Neuron (in vitro differentiated cells): ENCODE measurements around the gene GPR176.

ENCODE experiments used
- H2AFZ ChIP-seq: one replicate; pipeline ENCODE4 v1.6.1; 2013; ENCODE audit warnings: low read depth, mild to moderate bottlenecking, inconsistent platforms, low read length, moderate library complexity
- H3K27me3 ChIP-seq: one replicate; pipeline ENCODE4 v1.6.1; 2013; ENCODE audit warnings: low read length; ENCODE audit not compliant: insufficient read depth
- H3K36me3 ChIP-seq: one replicate; pipeline ENCODE4 v1.6.1; 2013; ENCODE audit warnings: low read length; ENCODE audit not compliant: insufficient read depth
- H3K4me1 ChIP-seq: one replicate; pipeline ENCODE4 v1.6.1; 2013; ENCODE audit warnings: low read length; ENCODE audit not compliant: insufficient read depth
- H3K4me3 ChIP-seq: 2 replicates; pipeline ENCODE4 v1.5.1; 2013; ENCODE audit warnings: mild to moderate bottlenecking, low read length, moderate library complexity
- H3K9me3 ChIP-seq: one replicate; pipeline ENCODE4 v1.6.1; 2013; ENCODE audit warnings: low read length

GPR176 gene

DNA sequence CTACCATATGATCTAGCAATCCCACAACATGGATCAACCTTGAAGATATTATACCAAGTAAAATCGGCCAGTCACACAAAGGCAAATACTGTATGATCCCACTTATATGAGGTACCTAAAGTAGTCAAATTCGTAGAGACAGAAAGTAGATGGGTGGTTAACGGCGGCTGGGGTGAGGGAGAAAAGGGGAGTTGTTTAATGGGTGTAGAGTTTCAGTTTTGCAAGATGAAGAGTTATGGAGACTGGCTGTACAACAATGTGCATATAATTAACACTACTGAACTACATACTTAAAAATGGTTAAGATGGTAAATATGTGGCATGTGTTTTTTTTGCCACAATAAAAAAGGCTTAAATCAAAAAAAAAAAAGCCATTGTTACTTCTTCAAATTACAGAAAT lies 60.4 kb downstream of the GPR176 start:
- Histone ChIP-seq H3K27me3 (no peaks in the 10 kb centered on the region), H2AFZ (no peak overlapping the region), H3K36me3 (no peaks in the 10 kb centered on the region)

DNA sequence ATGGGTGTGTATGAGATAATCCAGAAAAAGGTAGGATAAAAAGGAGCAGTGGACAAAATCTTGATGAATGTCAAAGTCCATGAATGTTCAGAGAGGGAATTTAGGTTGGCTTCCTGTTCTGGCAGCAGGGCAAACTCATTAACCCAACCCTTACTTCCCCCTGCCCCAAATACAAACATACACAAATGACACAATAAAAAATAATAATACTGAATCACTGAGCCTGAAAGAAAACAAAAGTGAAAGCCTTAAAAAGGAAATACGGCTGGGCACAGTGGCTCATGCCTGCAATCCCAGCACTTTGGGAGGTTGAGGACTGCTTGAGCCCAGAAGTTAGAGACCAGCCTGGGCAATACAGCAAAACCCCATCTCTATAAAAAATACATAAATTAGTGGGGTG lies 62.9 kb downstream of the GPR176 start:
- H3K36me3 ChIP-seq, result no peaks in the 10 kb centered on the region
- H3K4me3 ChIP-seq, result no peak overlapping the region
- no peak overlapping the region for H2AFZ ChIP-seq
- no peaks in the 10 kb centered on the region for H3K27me3 ChIP-seq
- H3K4me1 ChIP-seq, result peaks cover 11% of the 10 kb centered on the region
- no peaks in the 10 kb centered on the region for H3K9me3 ChIP-seq

More for the DNA sequence above, 60.4 kb downstream of the GPR176 start:
- no peaks in the 10 kb centered on the region for H3K9me3 ChIP-seq
- H3K4me3 ChIP-seq, result no peak overlapping the region
- H3K4me1 ChIP-seq, result peaks cover 11% of the 10 kb centered on the region

DNA sequence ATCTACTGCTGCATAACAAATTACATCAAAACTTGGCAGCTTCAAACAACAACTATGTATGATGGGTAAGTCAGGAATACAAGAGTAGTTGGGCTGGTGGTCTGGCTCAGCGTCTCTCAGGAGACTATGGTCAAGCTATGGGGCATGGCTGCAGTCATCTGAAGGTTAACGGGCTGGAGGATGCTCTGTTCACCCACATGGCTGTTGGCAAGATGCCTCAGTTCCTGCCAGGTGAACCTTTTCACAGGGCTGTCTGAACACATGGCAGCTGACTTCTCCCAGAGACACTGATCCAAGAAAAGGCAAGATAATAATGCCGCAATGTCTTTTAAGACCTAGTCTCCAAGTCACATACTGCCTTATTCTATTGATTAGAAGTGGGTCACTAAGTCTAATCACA lies 63.7 kb downstream of the GPR176 start:
- no peaks in the 10 kb centered on the region for H3K27me3 ChIP-seq
- H3K4me3 ChIP-seq, result no peak overlapping the region
- no peak overlapping the region for H2AFZ ChIP-seq
- H3K4me1 ChIP-seq, result peaks cover 15% of the 10 kb centered on the region
- H3K9me3 ChIP-seq, result no peaks in the 10 kb centered on the region
- H3K36me3 ChIP-seq, result no peaks in the 10 kb centered on the region

DNA sequence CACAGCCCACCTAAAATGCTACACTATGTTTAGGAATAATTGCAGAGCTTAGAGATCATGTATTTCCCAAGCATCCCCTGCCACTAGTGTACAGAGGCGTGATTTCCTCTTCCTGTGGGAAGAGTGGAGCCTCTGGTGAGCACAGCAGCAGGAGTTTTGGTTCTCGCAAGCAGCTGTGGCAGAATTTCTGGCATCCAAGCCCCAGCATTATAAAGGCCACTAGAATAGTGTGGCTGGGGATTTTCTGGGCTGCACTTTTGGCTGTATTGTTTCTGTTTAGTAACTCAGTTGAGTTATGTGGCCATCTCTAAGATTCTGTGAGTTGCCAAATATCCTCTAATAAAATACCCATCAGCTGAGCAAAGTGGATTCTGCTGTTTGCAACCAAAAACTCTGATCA lies 64.7 kb downstream of the GPR176 start:
- Histone ChIP-seq H3K9me3 (no peaks in the 10 kb centered on the region), H3K4me3 (no peak overlapping the region), H3K36me3 (no peaks in the 10 kb centered on the region), H3K27me3 (no peaks in the 10 kb centered on the region), H2AFZ (no peak overlapping the region), H3K4me1 (peaks cover 21% of the 10 kb centered on the region)

DNA sequence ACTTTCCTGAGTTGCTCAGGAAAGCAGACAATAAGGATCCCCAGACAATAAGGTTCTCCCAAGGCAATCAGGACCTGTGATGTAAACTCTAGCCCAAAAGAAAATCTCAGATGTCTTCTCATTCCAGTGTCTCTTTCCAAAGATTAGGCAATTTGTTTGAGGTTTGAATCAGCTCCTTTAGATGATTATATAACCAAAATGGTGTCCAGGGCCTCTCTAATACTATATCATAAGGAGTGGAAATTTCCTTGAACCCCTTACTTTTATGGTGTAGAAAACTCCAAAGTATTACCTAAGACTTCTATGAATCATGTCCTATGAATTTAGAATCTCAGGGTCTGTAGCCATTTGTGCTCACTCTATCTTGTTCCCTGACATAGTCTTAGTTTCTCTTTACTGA lies 65.9 kb downstream of the GPR176 start:
- peaks cover 17% of the 10 kb centered on the region for H3K4me1 ChIP-seq
- H3K27me3 ChIP-seq, result no peaks in the 10 kb centered on the region
- no peaks in the 10 kb centered on the region for H3K9me3 ChIP-seq
- no peaks in the 10 kb centered on the region for H3K36me3 ChIP-seq
- no peak overlapping the region for H2AFZ ChIP-seq
- H3K4me3 ChIP-seq, result no peak overlapping the region

DNA sequence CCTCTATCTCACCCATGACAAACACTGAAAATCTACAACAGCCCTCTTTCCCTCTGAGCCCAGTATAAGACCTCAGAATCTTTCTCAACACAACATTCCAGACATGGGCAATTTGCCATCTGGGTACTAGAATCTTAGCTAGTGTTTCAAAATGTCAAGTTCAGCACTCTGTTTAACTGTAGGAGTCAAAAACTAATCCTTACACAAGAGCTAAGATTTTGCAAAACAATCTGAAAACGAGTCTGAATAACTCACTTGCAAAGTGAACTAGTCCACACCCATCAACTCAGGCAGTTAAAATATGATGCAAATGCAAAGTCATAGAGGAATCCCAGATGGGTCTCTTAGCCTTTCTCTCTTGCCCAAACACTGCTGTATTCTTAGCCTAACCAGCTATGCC lies 67.8 kb downstream of the GPR176 start:
- no peaks in the 10 kb centered on the region for H3K9me3 ChIP-seq
- no peaks in the 10 kb centered on the region for H3K36me3 ChIP-seq
- no peak overlapping the region for H3K4me3 ChIP-seq
- no peaks in the 10 kb centered on the region for H3K27me3 ChIP-seq
- H3K4me1 ChIP-seq, result peaks cover 17% of the 10 kb centered on the region
- H2AFZ ChIP-seq, result no peak overlapping the region

DNA sequence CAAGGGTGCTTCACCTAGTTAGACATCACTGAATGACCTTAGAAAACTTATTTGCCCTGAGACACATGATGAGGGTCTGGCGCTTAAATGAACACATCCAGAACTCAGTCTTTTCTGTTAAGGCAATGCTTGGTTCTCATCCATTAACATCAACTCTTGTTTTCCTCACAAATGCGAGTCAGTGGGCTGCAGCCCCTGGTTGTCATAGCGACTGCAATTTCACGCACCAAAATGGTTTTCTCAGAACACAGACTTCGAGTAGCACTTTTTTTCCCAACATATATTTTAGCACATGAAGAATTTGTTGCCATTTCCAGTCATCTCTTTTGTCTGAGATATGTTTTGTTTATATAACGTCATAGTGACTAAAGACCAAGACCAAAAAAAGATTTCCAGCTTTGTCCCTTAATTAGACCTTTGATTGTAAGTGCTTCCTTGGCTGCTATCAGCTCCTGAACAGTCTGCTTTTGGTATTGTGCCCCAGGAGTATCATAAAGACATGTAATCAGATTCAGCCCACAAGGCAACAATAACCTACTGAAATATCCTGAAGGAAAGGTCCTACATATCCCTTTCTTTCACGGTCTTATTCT lies 68.5 kb downstream of the GPR176 start:
- no peak overlapping the region for H3K4me3 ChIP-seq
- no peak overlapping the region for H2AFZ ChIP-seq
- H3K36me3 ChIP-seq, result no peaks in the 10 kb centered on the region
- no peaks in the 10 kb centered on the region for H3K27me3 ChIP-seq
- no peaks in the 10 kb centered on the region for H3K9me3 ChIP-seq
- peaks cover 17% of the 10 kb centered on the region for H3K4me1 ChIP-seq

DNA sequence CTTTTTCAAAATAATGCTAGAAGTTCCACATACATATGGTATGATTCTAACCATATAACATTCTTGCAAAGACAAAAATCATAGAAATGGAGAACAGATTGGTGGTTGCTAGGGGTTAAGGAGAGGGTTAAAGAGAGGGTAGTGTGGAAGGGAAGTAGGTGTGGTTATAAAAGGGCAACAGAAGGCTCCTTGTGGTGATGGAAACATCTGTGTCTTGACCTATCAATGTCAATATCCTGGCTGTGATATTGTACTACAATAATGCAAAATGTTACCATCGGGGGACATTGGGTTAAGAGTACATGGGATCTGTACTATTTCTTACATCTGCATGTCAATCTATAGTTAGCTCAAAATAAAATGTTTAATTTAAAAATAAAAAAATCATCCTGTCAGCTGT lies 69.6 kb downstream of the GPR176 start:
- no peaks in the 10 kb centered on the region for H3K36me3 ChIP-seq
- H3K27me3 ChIP-seq, result peaks cover 2% of the 10 kb centered on the region
- peaks cover 17% of the 10 kb centered on the region for H3K4me1 ChIP-seq
- no peak overlapping the region for H3K4me3 ChIP-seq
- H3K9me3 ChIP-seq, result no peaks in the 10 kb centered on the region
- no peak overlapping the region for H2AFZ ChIP-seq

DNA sequence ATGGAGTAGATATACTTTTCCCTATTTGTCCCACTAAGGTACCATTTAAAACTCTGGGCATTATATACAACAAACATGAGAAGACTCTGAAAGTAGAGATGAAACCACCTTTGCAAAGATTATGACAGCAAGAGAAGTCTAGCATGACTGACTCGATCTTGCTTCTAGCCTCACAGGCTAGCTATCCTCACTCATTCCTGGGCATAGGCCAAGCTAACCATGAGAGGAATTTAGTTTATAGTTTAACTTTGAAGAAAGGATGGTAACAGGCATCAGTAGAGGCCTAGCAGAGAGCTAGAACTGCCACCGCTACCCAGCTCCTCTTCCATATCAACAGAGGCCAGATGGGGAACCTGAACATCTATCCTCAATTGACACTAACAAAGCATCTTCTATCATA lies 74.0 kb downstream of the GPR176 start:
- Histone ChIP-seq H2AFZ (no peak overlapping the region), H3K4me1 (peaks cover 16% of the 10 kb centered on the region), H3K4me3 (no peak overlapping the region), H3K27me3 (peaks cover 2% of the 10 kb centered on the region), H3K36me3 (no peaks in the 10 kb centered on the region), H3K9me3 (peaks cover 2% of the 10 kb centered on the region)

DNA sequence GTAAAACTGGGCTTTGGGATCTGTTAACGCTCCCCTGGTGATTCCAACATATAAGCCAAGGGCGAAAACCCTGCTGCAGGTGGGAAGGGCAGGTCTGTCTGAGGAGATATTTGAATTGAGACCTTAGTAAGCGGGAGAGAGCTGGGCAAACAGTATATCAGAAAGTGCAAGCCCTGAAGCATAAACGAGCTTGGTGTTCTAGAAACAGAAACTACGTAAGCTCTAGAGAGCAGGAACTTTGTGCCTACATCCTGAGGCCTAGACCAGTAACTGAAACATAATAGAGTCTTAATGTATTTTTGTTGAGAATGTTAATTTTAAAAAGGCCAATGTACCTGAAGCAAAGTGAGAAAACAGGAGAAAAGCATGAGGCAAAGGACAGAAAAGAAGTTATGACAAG lies 74.5 kb downstream of the GPR176 start:
- Histone ChIP-seq H3K4me1 (peaks cover 11% of the 10 kb centered on the region), H3K36me3 (no peaks in the 10 kb centered on the region), H3K27me3 (peaks cover 2% of the 10 kb centered on the region), H2AFZ (no peak overlapping the region), H3K9me3 (peaks cover 2% of the 10 kb centered on the region), H3K4me3 (no peak overlapping the region)

DNA sequence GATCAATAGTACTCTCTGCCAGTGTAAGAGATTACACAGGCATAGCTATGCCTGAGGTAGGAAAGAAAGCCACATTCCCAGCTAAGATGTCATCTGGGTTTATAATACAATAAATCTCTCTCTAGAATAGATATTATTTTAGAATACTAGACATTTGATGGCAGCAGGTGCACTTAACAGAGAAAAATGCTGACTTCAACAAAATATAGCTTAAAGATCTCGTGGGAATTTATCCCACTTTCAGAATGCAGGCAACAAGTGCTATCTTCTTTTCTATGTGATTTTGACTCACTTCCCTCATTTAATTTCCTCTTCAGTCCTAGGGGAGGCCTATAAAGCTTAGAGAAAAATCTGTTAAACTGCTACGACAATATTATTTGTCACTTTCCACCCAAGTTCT lies 76.5 kb downstream of the GPR176 start:
- Histone ChIP-seq H3K36me3 (no peaks in the 10 kb centered on the region), H2AFZ (no peak overlapping the region)

DNA sequence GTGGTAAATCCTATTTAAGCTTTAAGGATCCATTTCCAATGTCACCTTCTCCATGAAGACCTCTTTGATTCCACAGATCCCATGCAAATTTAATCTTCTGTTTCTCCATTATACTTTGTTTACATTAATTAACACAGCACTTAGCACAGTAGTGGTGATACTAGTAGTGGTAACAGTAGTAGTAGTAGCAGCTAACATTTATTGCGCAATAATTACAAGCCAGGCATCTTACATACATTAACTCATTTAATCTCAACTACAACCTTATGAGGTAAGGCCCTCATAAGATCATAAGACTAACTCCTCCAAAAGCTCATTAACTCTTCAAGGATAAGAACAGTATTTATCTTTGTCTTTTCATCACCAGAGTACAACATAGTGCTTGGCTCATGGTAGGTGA lies 82.6 kb downstream of the GPR176 start:
- Histone ChIP-seq H3K27me3 (peaks cover 5% of the 10 kb centered on the region), H3K36me3 (no peaks in the 10 kb centered on the region), H2AFZ (no peak overlapping the region)

More for the DNA sequence above, 76.5 kb downstream of the GPR176 start:
- Histone ChIP-seq H3K9me3 (peaks cover 2% of the 10 kb centered on the region), H3K27me3 (peaks cover 2% of the 10 kb centered on the region), H3K4me1 (peaks cover 9% of the 10 kb centered on the region), H3K4me3 (no peak overlapping the region)

DNA sequence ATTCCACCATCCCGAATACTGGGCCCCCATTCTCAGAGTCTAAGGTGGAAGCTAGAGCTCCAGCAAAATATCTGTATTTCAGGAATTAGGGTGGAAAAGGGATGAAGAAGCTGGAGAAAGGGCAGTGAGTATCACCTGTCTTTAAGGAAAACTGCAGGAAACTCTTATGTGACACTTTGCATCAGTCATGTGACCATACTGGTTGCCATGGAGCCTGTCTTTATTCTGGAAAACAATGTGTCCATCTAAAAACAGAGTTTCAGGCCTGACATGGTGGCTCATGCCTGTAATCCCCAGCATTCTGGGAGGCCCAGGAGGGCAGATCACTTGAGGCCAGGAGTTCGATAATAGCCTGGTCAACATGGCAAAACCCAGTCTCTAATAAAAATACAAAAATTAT lies 84.5 kb downstream of the GPR176 start:
- peaks cover 3% of the 10 kb centered on the region for H3K4me1 ChIP-seq
- H3K27me3 ChIP-seq, result peaks cover 10% of the 10 kb centered on the region
- H3K4me3 ChIP-seq, result no peak overlapping the region

More for the DNA sequence above, 82.6 kb downstream of the GPR176 start:
- Histone ChIP-seq H3K4me3 (no peak overlapping the region), H3K9me3 (peaks cover 5% of the 10 kb centered on the region), H3K4me1 (peaks cover 3% of the 10 kb centered on the region)

DNA sequence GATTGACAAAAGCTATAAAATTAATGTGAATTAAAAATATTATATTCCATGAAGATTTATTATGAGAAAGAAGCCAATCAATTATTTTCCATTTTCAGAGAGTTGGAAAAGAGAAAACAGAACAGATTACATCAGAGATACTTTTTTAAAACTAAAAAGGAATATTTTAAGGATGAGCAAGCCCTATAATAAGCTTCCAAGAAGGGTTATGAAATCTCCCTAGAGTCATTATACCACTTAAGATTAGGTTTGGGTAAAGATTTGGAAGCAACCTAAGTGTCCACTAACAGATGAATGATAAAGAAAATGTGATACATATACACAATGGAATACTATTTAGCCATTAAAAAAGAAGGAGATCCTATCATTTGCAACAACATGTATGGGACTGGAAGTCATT lies 85.8 kb downstream of the GPR176 start:
- H3K4me3 ChIP-seq, result no peak overlapping the region
- peaks cover 4% of the 10 kb centered on the region for H3K4me1 ChIP-seq
- H2AFZ ChIP-seq, result no peak overlapping the region
- peaks cover 3% of the 10 kb centered on the region for H3K9me3 ChIP-seq
- peaks cover 10% of the 10 kb centered on the region for H3K27me3 ChIP-seq
- no peaks in the 10 kb centered on the region for H3K36me3 ChIP-seq

More for the DNA sequence above, 84.5 kb downstream of the GPR176 start:
- Histone ChIP-seq H3K9me3 (peaks cover 3% of the 10 kb centered on the region), H3K36me3 (no peaks in the 10 kb centered on the region), H2AFZ (peak overlapping the region; percentile 10)
